H9 (cell line): ENCODE data around the gene CDK11A. TPM values are rescaled to one million over a fixed set of nuclear protein-coding genes. Genes with fewer than 3 reads are reported as not detected.

ENCODE experiments used
- DNase-seq: peaks from one replicate; pipeline ENCODE4 v3.0.0-alpha.2; 2017
- H2AFZ ChIP-seq: one replicate; pipeline ENCODE4 v1.6.1; 2013; ENCODE audit warnings: mild to moderate bottlenecking, low read length, control low read depth, moderate library complexity
- H2AK5ac ChIP-seq: 2 replicates; pipeline ENCODE4 v1.6.1; 2013; ENCODE audit warnings: low read length, control low read depth, mixed read lengths; ENCODE audit not compliant: insufficient read length
- H2BK120ac ChIP-seq: one replicate; pipeline ENCODE4 v1.6.1; 2013; ENCODE audit warnings: low read depth, mild to moderate bottlenecking, low read length, control low read depth, inconsistent platforms; ENCODE audit not compliant: poor library complexity, severe bottlenecking
- H2BK12ac ChIP-seq: 2 replicates; pipeline ENCODE4 v1.6.1; 2013; ENCODE audit warnings: low read length, control low read depth, mixed read lengths, low read depth; ENCODE audit not compliant: insufficient read length
- H2BK15ac ChIP-seq: 2 replicates; pipeline ENCODE4 v1.6.1; 2013; ENCODE audit warnings: low read depth, low read length, control low read depth
- H2BK20ac ChIP-seq: one replicate; pipeline ENCODE4 v1.6.1; 2013; ENCODE audit warnings: low read depth, mild to moderate bottlenecking, low read length, control low read depth, inconsistent platforms; ENCODE audit not compliant: poor library complexity, severe bottlenecking
- H2BK5ac ChIP-seq: 2 replicates; pipeline ENCODE4 v1.6.1; 2013; ENCODE audit warnings: low read length, control low read depth, mixed read lengths; ENCODE audit not compliant: insufficient read length
- H3K14ac ChIP-seq: 2 replicates; pipeline ENCODE4 v1.6.1; 2013; ENCODE audit warnings: low read length, control low read depth; ENCODE audit not compliant: insufficient read depth
- H3K18ac ChIP-seq: 2 replicates; pipeline ENCODE4 v1.6.1; 2013; ENCODE audit warnings: low read depth, mild to moderate bottlenecking, mixed read lengths, low read length, control low read depth; ENCODE audit not compliant: insufficient read length
- H3K23ac ChIP-seq: 2 replicates; pipeline ENCODE4 v1.6.1; 2013; ENCODE audit warnings: low read length, control low read depth, mixed read lengths, low read depth; ENCODE audit not compliant: insufficient read length
- H3K23me2 ChIP-seq: 2 replicates; pipeline ENCODE4 v1.6.1; 2013; ENCODE audit warnings: low read depth, mild to moderate bottlenecking, mixed read lengths, low read length, control low read depth; ENCODE audit not compliant: insufficient read length, poor library complexity, severe bottlenecking
- H3K27ac ChIP-seq: 2 replicates; pipeline ENCODE4 v1.5.1; 2013; ENCODE audit warnings: low read length, control low read depth, mixed read lengths, low read depth; ENCODE audit not compliant: insufficient read length
- H3K27me3 ChIP-seq: 2 replicates; pipeline ENCODE4 v1.6.1; 2013; ENCODE audit warnings: low read length, control low read depth, inconsistent platforms; ENCODE audit not compliant: insufficient read depth
- H3K4ac ChIP-seq: 2 replicates; pipeline ENCODE4 v1.6.1; 2013; ENCODE audit warnings: low read depth, mild to moderate bottlenecking, control low read depth, inconsistent platforms, low read length, moderate library complexity
- H3K4me1 ChIP-seq: 2 replicates; pipeline ENCODE4 v1.6.1; 2013; ENCODE audit warnings: low read length, control low read depth, inconsistent platforms; ENCODE audit not compliant: insufficient read depth
- H3K4me2 ChIP-seq: 2 replicates; pipeline ENCODE4 v1.6.1; 2013; ENCODE audit warnings: low read length, control low read depth, mixed read lengths; ENCODE audit not compliant: insufficient read length, insufficient read depth
- H3K56ac ChIP-seq: 2 replicates; pipeline ENCODE4 v1.6.1; 2013; ENCODE audit warnings: low read depth, mild to moderate bottlenecking, mixed read lengths, low read length, control low read depth; ENCODE audit not compliant: insufficient read length
- H3K79me1 ChIP-seq: 2 replicates; pipeline ENCODE4 v1.6.1; 2013; ENCODE audit warnings: low read depth, mild to moderate bottlenecking, moderate library complexity, low read length, control low read depth, inconsistent platforms; ENCODE audit not compliant: insufficient read depth, poor library complexity, severe bottlenecking
- H3K79me2 ChIP-seq: 2 replicates; pipeline ENCODE4 v1.6.1; 2013; ENCODE audit warnings: low read length, control low read depth, inconsistent platforms; ENCODE audit not compliant: insufficient read depth
- H3K9ac ChIP-seq: 2 replicates; pipeline ENCODE4 v1.6.1; 2013; ENCODE audit warnings: low read length, control low read depth, mixed read lengths; ENCODE audit not compliant: insufficient read length; ENCODE audit errors: extremely low read depth
- H3K9me3 ChIP-seq: one replicate; pipeline ENCODE4 v1.6.1; 2013; ENCODE audit warnings: low read depth, low read length, inconsistent platforms; ENCODE audit not compliant: control insufficient read depth
- H3T11ph ChIP-seq: one replicate; pipeline ENCODE4 v1.6.1; 2013; ENCODE audit warnings: mild to moderate bottlenecking, low read length, control low read depth, inconsistent platforms
- H4K20me1 ChIP-seq: one replicate; pipeline ENCODE4 v1.6.1; 2013; ENCODE audit not compliant: control insufficient read depth, insufficient read length, insufficient read depth
- H4K5ac ChIP-seq: 2 replicates; pipeline ENCODE4 v1.6.1; 2013; ENCODE audit warnings: low read depth, mild to moderate bottlenecking, mixed read lengths, low read length, control low read depth; ENCODE audit not compliant: insufficient read length
- H4K8ac ChIP-seq: replicated peaks from 2 replicates; pipeline ENCODE4 v1.6.1; 2013; ENCODE audit warnings: low read length, control low read depth, mixed read lengths, low read depth; ENCODE audit not compliant: insufficient read length
- H4K91ac ChIP-seq: 2 replicates; pipeline ENCODE4 v1.6.1; 2013; ENCODE audit warnings: low read depth, mild to moderate bottlenecking, moderate library complexity, mixed read lengths, low read length, control low read depth; ENCODE audit not compliant: insufficient read length
- H3K27ac Mint-ChIP-seq, 3 experiments: 2 replicates in 2 of 3; 3 replicates in 1 of 3; pipeline ENCODE4 v1.8.0; 2020 to 2021; ENCODE audit warnings: mixed read lengths in 3 of 3, mild to moderate bottlenecking in 1 of 3, moderate library complexity in 1 of 3
- H3K27me3 Mint-ChIP-seq: 2 replicates; pipeline ENCODE4 v1.8.0; 2021; ENCODE audit warnings: low read depth, mild to moderate bottlenecking, moderate library complexity, mixed read lengths
- H3K36me3 Mint-ChIP-seq, 3 experiments: 2 replicates in 2 of 3; 3 replicates in 1 of 3; pipeline ENCODE4 v1.8.0; 2020 to 2021; ENCODE audit warnings: low read depth in 3 of 3, mixed read lengths in 3 of 3; ENCODE audit not compliant: insufficient read depth in 1 of 3
- H3K4me1 Mint-ChIP-seq, 2 experiments: 2 replicates each; pipeline ENCODE4 v1.8.0; 2020; ENCODE audit warnings: mixed read lengths in 2 of 2
- H3K4me3 Mint-ChIP-seq, 2 experiments: 2 replicates in 1 of 2; 3 replicates in 1 of 2; pipeline ENCODE4 v1.8.0; 2020 to 2021; ENCODE audit warnings: mild to moderate bottlenecking in 2 of 2, mixed read lengths in 2 of 2, moderate library complexity in 1 of 2
- H3K9me3 Mint-ChIP-seq, 2 experiments: 2 replicates in 1 of 2; 3 replicates in 1 of 2; pipeline ENCODE4 v1.8.0; 2020; ENCODE audit warnings: mild to moderate bottlenecking in 2 of 2, mixed read lengths in 2 of 2, moderate library complexity in 1 of 2
- CTCF ChIP-seq: fragments of 200-600 bp; sonication (generic); conservative IDR thresholded peaks from 3 replicates; pipeline ENCODE4 v1.8.0; 2021; ENCODE audit warnings: antibody characterized with exemption, mild to moderate bottlenecking
- WGBS: extraction: QIAGEN DNeasy Blood & Tissue Kit; methylation state at CpG from one replicate; pipeline ENCODE4 v1.1.7; 2013; ENCODE audit warnings: missing lambda C conversion rate, low lambda C conversion rate, mixed read lengths; ENCODE audit not compliant: insufficient read length; ENCODE audit errors: extremely low coverage; 5-methylcytosine and 5-hydroxymethylcytosine counted together
- total RNA-seq: library from RNA; stranded (reverse); gene quantifications from 2 replicates; pipeline ENCODE4 v1.2.1, GENCODE V29; 2021

The CDK11A gene
- total RNA-seq, 1 experiment from 2014 or later = 49.5 TPM

DNA sequence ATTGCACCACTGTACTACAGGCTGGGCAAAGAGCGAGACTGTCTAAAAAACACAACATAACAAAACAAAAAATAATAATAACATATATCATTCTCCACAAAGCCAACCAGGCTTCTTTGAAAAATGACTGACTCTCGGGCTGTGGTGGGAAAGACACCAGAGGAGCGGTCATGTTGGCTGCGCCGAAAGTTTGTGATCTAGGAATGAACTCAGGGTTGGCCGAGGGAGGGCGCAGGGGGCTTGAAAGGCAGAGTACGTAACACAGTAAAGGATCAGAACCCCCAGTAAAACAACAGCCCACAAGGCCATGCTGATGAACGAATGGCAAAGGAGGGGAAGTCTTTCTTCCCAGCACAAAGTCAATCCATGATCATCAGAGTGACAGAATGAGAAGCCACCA is 36.3 kb downstream of the CDK11A start:
- H3K79me1 ChIP-seq = peaks cover 4% of the 10 kb centered on the region
- H2BK20ac ChIP-seq = no peak overlapping the region
- H3K23ac ChIP-seq = no peak overlapping the region
- Mint-ChIP-seq H3K9me3 (no peaks in the 10 kb centered on the region), H3K27ac (peak overlapping the region; percentile 79 to 87 (median 83); a peak in 4 of 7 replicates), H3K4me3 (no peak overlapping the region; a peak in 1 of 5 replicates), H3K27me3 (no peaks in the 10 kb centered on the region), H3K4me1 (peaks cover 17 to 18% of the 10 kb centered on the region in 2 experiments), H3K36me3 (peaks cover 8 to 10% (median 9%) of the 10 kb centered on the region in 3 experiments; a peak in 5 of 7 replicates)
- H3K9ac ChIP-seq = no peak overlapping the region
- no peak overlapping the region for H2BK15ac ChIP-seq
- H3T11ph ChIP-seq = no peak overlapping the region
- no peak overlapping the region for H2AK5ac ChIP-seq
- H3K79me2 ChIP-seq = peaks cover 2% of the 10 kb centered on the region; the same call in 1 of the 2 replicates
- H4K8ac ChIP-seq = no peak overlapping the region
- H4K5ac ChIP-seq = no peak overlapping the region
- H2BK5ac ChIP-seq = no peak overlapping the region
- no peak overlapping the region for H3K27ac ChIP-seq
- no peaks in the 10 kb centered on the region for H3K9me3 ChIP-seq
- no peak overlapping the region for H4K91ac ChIP-seq
- no peak for DNase-seq
- H3K27me3 ChIP-seq = no peaks in the 10 kb centered on the region
- TF ChIP-seq CTCF = no peak
- H2AFZ ChIP-seq = no peak overlapping the region
- no peak overlapping the region for H3K4ac ChIP-seq
- peaks cover 5% of the 10 kb centered on the region; the same call in 1 of the 2 replicates for H3K4me1 ChIP-seq
- no peak overlapping the region for H2BK120ac ChIP-seq
- no peak overlapping the region for H2BK12ac ChIP-seq
- H3K18ac ChIP-seq = no peak overlapping the region
- H4K20me1 ChIP-seq = no peaks in the 10 kb centered on the region
- no CpG with 5 or more reads among the region's 9 CpGs for WGBS
- H3K23me2 ChIP-seq = no peaks in the 10 kb centered on the region
- no peak overlapping the region for H3K4me2 ChIP-seq
- H3K56ac ChIP-seq = no peak overlapping the region
- H3K14ac ChIP-seq = no peak overlapping the region
